Activated T-helper 1 cell treated with anti-CD3 and anti-CD28 coated beads, Interleukin-2, amount 50 U/mL, for 16 hours (primary cell): ENCODE data around the gene SUPT3H.
"Not testable (repeated sequence)": the region's sequence is repeated elsewhere in the genome, so short reads cannot be mapped to it uniquely, and the experiment has no call there.

Experiments used
- DNase-seq, 2 donors: peaks; one replicate each; pipeline ENCODE4 v3.0.0-alpha.2; 2020; ENCODE audit warnings: low read depth in 1 of 2, low spot score in 1 of 2

The SUPT3H gene

GRCh38 chr6:45073771-45074170 lies 304.0 kb downstream of the SUPT3H start:
- DNase-seq, result no peak

- DNase-seq, result no peak
Observed at GRCh38 chr6:45072673-45073072, 305.1 kb downstream of the SUPT3H start.

GRCh38 chr6:45072016-45072415 lies 305.7 kb downstream of the SUPT3H start:
- no peak for DNase-seq

- no peak for DNase-seq
Observed at GRCh38 chr6:45069091-45069490, 308.6 kb downstream of the SUPT3H start.

GRCh38 chr6:45067446-45067845 lies 310.3 kb downstream of the SUPT3H start:
- DNase-seq, result not testable (repeated sequence)

GRCh38 chr6:45062659-45063058 lies 315.1 kb downstream of the SUPT3H start:
- DNase-seq, result not testable (repeated sequence)

GRCh38 chr6:45057711-45058110 lies 320.0 kb downstream of the SUPT3H start:
- no peak for DNase-seq

GRCh38 chr6:45054610-45055009 lies 323.1 kb downstream of the SUPT3H start:
- no peak for DNase-seq

- no peak for DNase-seq
Observed at GRCh38 chr6:45052325-45052724, 325.4 kb downstream of the SUPT3H start.

GRCh38 chr6:45049188-45049843 lies 328.4 kb downstream of the SUPT3H start:
- no peak for DNase-seq

- DNase-seq, result no peak
Observed at GRCh38 chr6:45047573-45047972, 330.2 kb downstream of the SUPT3H start.

- DNase-seq, result no peak
Observed at GRCh38 chr6:45045253-45045601, 332.5 kb downstream of the SUPT3H start.

- DNase-seq, result no peak
Observed at GRCh38 chr6:45044510-45045252, 333.1 kb downstream of the SUPT3H start.

GRCh38 chr6:45044086-45044485 lies 333.6 kb downstream of the SUPT3H start:
- DNase-seq, result no peak

- DNase-seq, result not testable (repeated sequence)
Observed at GRCh38 chr6:45042673-45043072, 335.1 kb downstream of the SUPT3H start.

GRCh38 chr6:45038226-45038625 lies 339.5 kb downstream of the SUPT3H start:
- DNase-seq, result no peak

GRCh38 chr6:45036103-45036502 lies 341.6 kb downstream of the SUPT3H start:
- no peak for DNase-seq

- no peak for DNase-seq
Observed at GRCh38 chr6:45032426-45032825, 345.3 kb downstream of the SUPT3H start.

GRCh38 chr6:45031601-45032000 lies 346.1 kb downstream of the SUPT3H start:
- no peak for DNase-seq

- DNase-seq, result no peak
Observed at GRCh38 chr6:45027126-45027525, 350.6 kb downstream of the SUPT3H start.

GRCh38 chr6:45026003-45026516 lies 351.7 kb downstream of the SUPT3H start:
- no peak for DNase-seq

GRCh38 chr6:45024610-45025009 lies 353.1 kb downstream of the SUPT3H start:
- no peak for DNase-seq

GRCh38 chr6:45021676-45022075 lies 356.1 kb downstream of the SUPT3H start:
- DNase-seq, result no peak
